ENCODE measurements around the gene ITGA11.

Gene ITGA11

GRCh38 chr15:68389041-68389930 is 42.7 kb downstream of the ITGA11 start:
- no peak for DNase-seq

DNA sequence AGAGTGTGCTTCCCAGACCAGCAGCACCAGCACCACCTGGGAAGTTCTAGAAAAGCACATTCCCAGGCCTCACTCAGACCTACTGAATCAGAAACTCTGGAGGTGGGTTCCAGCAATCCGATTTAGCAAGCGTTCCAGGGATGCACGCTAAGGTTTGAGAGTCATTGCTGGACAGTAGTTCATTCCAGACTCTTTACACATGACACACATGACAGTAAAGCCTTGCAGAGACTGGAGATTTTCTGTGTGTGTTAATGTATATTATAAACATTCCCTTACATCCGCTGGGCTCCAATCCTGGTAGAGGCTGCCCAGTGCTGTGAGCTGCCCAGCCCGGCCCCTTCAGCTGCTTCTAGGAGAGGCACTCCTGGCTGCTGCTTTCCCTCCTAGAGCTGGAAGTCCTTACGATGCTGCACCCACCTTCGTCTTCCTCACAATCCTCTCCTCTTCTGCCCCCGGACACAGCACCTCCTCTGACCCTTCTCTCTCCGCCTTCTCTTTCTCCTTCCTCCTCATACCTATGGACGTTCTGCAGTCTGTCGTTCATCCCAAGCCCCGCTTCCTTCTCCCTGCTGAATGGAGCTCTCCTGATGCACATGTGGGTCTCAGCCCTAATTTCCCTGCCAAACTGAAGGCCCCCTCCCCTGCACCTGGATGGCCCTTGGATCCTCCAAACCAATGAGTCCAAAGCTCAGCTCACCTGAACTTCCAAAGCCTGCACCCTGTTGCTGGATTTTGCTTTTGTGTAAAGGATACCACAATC is 44.4 kb downstream of the ITGA11 start:
- DNase-seq, result no peak

GRCh38 chr15:68386587-68387288 is 45.2 kb downstream of the ITGA11 start:
- no peak for DNase-seq

DNA sequence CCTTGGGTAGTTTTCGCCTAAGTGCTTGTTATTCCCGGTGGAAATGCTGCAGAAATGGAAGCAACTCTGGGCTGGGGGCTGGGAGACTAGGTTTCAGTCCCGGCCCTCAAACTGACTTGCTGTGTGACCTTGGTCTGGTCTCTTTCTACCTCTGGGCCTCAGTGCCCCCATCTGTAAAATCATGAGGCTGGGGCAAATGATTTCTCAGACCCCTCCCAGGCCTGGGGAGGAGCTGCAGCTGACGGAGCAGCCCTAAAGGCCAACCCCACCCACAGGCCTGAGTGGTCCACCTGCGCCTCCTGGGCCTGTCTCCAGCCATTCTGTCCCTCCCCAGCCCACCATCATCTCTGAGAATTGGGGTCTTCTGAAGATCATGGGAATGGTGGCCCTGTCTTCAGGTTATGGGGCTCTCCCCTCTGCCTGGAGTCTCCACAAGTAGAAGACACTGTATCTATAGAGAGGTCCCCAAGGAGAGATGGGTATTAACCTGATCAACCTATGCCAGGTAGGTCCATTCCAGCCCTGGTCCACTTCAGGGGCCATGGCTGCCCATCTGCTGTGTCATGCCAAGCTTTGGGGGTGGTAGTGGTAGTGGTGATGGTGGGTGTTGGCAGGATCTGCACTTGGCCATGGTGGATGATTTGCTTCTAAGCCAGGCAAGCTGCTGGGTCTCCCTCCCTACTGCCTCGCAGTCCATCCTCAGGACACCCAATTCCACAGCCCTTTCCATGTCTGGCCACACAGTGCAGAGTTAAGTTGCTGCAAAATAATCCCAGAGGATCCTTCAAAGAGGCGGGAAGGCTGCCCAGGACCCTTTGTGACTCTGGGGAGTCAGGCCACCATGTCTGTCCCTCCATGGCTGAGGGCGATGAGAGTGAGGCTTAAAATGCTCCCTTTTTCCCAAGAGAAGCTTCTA is 46.0 kb downstream of the ITGA11 start:
- no peak for DNase-seq

DNA sequence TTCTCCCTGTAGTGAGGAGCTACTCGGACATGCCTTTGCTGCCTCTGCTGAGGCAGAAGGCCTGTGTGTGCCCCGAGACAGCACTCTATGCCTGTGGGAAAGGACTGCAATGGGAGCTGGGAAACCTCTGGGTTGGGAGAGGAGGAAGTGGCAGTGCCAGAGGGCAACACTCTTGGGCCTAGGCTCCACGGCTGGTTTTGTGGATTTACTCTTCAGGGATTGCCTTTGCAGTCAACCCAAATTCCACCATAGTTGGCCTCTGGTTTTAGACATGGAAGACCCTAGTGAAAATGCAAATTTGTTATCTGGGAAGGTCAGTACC is 46.8 kb downstream of the ITGA11 start:
- DNase-seq, result no peak

GRCh38 chr15:68384451-68385239 is 47.3 kb downstream of the ITGA11 start:
- no peak for DNase-seq

- DNase-seq, result peak; percentile 17
These were observed 48.5 kb downstream of the ITGA11 start for GRCh38 chr15:68383161-68384074.

GRCh38 chr15:68382286-68383007 is 49.5 kb downstream of the ITGA11 start:
- DNase-seq, result no peak

DNA sequence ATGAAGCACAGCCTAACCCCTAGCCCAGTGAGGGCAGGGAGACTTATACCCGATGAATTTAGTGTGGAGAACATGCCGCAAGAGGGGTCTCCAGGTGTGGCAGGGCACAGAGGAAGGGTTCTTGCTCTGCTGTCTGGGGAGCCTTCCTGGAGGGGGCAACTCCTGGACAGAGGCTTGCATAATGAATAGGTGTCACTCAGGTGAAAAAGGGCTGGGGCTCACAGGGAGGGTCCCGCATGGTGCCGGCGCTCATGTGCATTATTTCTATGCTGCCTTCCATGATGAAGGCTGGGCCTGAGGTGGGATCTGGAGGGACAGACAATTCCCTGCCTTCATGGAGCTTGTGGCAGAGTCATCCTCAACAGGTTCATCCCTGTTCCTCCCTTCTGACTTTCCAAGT is 51.5 kb downstream of the ITGA11 start:
- no peak for DNase-seq

DNA sequence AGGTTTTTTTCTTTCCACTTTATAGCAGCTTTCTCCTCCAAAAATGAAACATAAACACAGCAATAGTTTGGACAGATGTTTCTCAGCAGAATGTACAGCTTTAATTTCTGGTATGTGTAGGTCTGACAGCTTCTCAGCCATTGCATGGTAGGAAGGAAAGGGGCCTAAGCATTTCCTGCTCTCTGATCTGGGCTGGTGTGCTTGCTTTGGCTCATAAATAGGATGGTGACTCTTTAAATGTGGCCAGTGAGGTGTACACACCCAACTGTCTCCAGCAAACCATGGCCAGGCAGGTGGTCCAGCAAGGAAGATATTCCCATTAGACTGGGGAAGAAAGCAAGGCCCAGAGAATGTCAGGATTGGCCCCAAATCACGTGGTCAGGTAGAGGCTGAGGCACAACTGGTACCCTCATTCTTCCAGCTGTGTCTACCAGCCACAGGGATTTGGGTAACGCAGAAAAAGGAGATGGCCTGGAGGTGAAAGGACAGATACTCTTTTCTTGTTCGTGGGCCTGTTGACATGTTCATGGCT is 52.1 kb downstream of the ITGA11 start:
- DNase-seq, result no peak

GRCh38 chr15:68379058-68379758 is 52.8 kb downstream of the ITGA11 start:
- DNase-seq, result no peak

- DNase-seq, result no peak
These were observed 53.4 kb downstream of the ITGA11 start for GRCh38 chr15:68378595-68378994.

- DNase-seq, result no peak
These were observed 54.2 kb downstream of the ITGA11 start for GRCh38 chr15:68377766-68378165.

- DNase-seq, result no peak
These were observed 55.4 kb downstream of the ITGA11 start for GRCh38 chr15:68376447-68377060.

DNA sequence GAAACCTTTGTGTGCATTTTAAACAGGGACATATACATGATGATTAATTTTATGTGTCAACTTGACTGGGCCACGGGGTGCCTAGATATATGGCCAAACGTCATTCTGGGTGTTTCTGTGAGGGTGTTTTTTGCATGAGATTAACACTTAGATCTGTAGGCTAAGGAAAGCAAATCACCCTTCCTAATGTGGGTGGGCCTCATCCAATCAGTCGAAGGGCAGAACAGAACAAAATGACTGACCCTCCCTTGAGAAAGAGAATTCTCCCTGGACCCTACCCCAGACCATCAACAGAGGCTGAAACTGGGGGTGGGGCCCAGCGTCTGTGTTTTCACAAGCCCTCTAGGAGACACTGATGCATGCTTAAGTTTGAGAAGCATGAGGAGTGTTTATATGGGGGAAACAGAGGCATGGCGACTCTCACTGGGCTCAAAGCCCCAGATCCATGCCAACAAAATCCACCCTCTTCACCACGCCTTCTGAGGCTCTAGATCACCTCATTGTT is 56.2 kb downstream of the ITGA11 start:
- no peak for DNase-seq

DNA sequence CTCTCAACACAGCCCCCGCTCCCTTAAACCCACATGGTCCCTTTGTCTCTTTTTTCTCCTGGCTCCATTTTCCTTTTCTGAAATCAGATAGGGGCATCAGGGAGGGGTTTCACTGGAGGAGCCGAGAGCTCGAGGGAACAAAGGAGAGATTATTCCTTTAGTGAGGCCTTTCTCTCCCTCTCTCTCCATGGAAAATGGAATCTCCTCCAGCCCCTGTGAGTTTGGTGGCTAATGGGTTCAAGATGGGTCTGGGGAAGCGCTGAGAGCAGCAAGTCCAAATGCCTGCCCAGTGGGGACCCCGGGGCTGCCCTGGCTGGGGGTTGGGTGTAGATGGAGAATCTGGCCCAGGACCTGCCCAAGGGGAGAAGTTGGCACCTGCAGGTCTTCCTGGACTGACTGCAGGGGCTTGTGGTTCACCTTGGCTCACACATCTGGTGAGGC is 56.8 kb downstream of the ITGA11 start:
- no peak for DNase-seq

GRCh38 chr15:68374168-68374745 is 57.7 kb downstream of the ITGA11 start:
- DNase-seq, result no peak

GRCh38 chr15:68373028-68373427 is 58.9 kb downstream of the ITGA11 start:
- no peak for DNase-seq
